ENCODE data around the gene LRRC46.
A peak's percentile ranks its signal among the peaks of the same experiment; 100 is the strongest.

Gene LRRC46

GRCh38 chr17:47816111-47816735, 15.2 kb upstream of the LRRC46 start:
- DNase-seq (ENCODE audit: insufficient read length, low spot score), result no peak
- no peak for FAIRE-seq
- TF ChIP-seq TAF1 (IDR thresholded peaks at IDR 0.05; ENCODE audit: low read depth, low read length), result no peak
- no peak for TF ChIP-seq POLR2AphosphoS5 (IDR thresholded peaks at IDR 0.05; ENCODE audit: low read depth, low read length)
- TF ChIP-seq POLR2A (IDR thresholded peaks at IDR 0.05; ENCODE audit: low read depth, low read length), result no peak
- TF ChIP-seq SPI1 (IDR thresholded peaks at IDR 0.05; ENCODE audit: low read depth, low read length), result no peak
- no peak for TF ChIP-seq PAX5 (IDR thresholded peaks at IDR 0.05; ENCODE audit: insufficient read depth, low read length, severe bottlenecking)
- no peak for TF ChIP-seq POU2F2 (IDR thresholded peaks at IDR 0.05; ENCODE audit: low read depth, low read length)

DNA sequence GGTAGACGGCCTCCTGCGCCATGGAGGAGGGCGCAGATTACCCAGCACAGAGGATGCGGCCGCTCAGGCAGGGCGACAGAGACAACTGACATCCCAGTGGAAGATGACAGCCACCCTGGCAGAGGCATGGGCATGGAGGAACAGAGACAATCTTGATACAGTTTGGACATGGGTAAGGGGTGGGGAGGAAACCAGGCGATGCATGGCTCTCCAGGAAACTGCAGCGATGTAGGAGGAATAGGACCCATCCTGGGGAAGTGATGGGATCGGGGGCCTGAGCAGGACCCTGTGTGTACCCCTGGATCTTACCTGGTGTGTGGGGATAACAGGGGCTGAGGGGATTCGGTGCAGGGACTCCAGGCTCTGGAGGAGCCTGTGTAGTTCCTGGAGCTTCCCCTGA, 14.5 kb upstream of the LRRC46 start:
- DNase-seq (ENCODE audit: insufficient read length, low spot score) (no peak), FAIRE-seq (no peak)
- no peak for TF ChIP-seq SPI1 (IDR thresholded peaks at IDR 0.05; ENCODE audit: low read depth, low read length)

GRCh38 chr17:47818002-47818695, 13.3 kb upstream of the LRRC46 start:
- no peak for FAIRE-seq
- TF ChIP-seq PAX5 (IDR thresholded peaks at IDR 0.05; ENCODE audit: insufficient read depth, low read length, severe bottlenecking) (no peak), POLR2AphosphoS5 (IDR thresholded peaks at IDR 0.05; ENCODE audit: low read depth, low read length) (no peak), TAF1 (IDR thresholded peaks at IDR 0.05; ENCODE audit: low read depth, low read length) (no peak), POLR2A (IDR thresholded peaks at IDR 0.05; ENCODE audit: low read depth, low read length) (no peak), POU2F2 (IDR thresholded peaks at IDR 0.05; ENCODE audit: low read depth, low read length) (no peak), SPI1 (IDR thresholded peaks at IDR 0.05; ENCODE audit: low read depth, low read length) (no peak)
- no peak for DNase-seq (ENCODE audit: insufficient read length, low spot score)

DNA sequence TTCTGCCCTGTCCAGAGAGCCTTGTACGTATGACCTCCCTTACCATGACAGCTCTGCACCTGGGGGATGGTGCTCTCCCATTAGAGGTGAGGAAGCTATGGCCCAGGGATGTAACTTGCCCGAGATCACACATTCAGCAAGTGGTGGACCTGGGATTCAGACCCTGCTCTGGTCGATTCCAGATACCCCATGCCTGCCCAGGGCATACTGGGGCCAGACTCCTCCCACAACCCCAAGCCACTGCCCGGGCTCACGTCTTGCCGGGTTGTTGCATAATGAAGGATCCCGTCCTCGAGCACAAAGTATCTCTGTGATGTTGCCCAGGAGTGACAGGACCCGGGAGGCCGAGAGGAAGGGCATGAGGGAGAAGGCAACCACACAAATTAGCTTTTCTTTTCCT, 12.0 kb upstream of the LRRC46 start:
- no peak for DNase-seq (ENCODE audit: insufficient read length, low spot score)
- TF ChIP-seq POLR2A (IDR thresholded peaks at IDR 0.05; ENCODE audit: low read depth, low read length) (no peak), TAF1 (IDR thresholded peaks at IDR 0.05; ENCODE audit: low read depth, low read length) (no peak)
- no peak for FAIRE-seq

GRCh38 chr17:47820033-47820789, 11.3 kb upstream of the LRRC46 start:
- no peak for TF ChIP-seq SPI1 (IDR thresholded peaks at IDR 0.05; ENCODE audit: low read depth, low read length)
- no peak for FAIRE-seq
- no peak for DNase-seq (ENCODE audit: insufficient read length, low spot score)

- DNase-seq (ENCODE audit: insufficient read length, low spot score) (no peak), FAIRE-seq (peak; percentile 28)
- TF ChIP-seq TAF1 (IDR thresholded peaks at IDR 0.05; ENCODE audit: low read depth, low read length) (no peak), SPI1 (IDR thresholded peaks at IDR 0.05; ENCODE audit: low read depth, low read length) (no peak), POLR2AphosphoS5 (IDR thresholded peaks at IDR 0.05; ENCODE audit: low read depth, low read length) (no peak), PAX5 (IDR thresholded peaks at IDR 0.05; ENCODE audit: insufficient read depth, low read length, severe bottlenecking) (no peak), POLR2A (IDR thresholded peaks at IDR 0.05; ENCODE audit: low read depth, low read length) (no peak), POU2F2 (IDR thresholded peaks at IDR 0.05; ENCODE audit: low read depth, low read length) (no peak)
These were observed 10.4 kb upstream of the LRRC46 start for GRCh38 chr17:47821031-47821423.

DNA sequence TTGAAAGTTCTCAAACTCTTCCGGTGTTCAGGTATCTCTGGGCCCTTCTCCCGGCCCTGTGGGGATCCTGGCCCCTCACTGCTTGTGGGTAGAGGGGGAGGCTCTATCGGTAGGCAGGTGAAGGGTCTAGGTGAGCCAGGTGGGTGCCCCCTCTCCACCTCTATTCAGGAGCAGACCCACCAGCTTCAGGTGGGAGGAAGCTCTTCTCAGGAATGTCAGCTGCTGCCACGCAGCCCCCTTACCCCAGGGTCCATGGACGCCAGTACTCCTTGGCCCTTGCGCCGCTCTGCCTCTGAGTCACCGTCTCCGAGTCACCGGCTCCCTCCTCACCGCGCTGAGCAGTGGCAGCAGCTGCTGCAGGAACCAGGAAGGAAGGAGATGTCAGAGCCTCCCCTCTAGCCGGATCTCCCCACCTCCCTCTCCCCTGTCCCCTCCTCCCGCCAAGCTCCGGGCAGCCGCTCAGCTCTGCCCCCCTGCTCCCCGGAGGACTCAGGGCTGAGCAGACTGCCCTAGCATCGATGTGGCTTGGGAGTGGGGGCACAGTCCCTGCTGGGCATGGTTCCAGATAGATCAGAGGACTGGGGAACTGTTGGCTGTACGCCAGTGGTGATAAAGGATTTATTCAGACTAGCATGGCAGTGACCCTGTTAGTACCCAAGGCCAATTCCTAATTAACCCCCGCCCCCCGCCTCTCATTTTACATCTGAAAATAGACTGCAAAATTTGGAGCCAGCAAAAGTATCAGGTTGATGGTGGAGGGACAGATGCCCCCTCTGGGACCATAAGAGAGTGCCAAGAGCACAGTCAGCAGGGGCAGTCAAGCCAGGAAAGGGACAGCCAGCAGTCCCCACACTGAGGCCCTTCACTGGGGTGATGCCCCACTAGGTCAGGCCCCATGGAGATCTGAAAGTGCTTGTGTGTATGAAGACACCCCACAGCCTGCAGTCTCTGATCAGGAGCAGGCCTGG, 9.8 kb upstream of the LRRC46 start, which contains the start of gene OSBPL7:
OSBPL7 (minus strand) TSS at position 371 of the 968 bp plus-strand sequence. CDS start 1,516 bp downstream, outside the sequence.
- FAIRE-seq, result peak; percentile 97
- TF ChIP-seq SPI1 (IDR thresholded peaks at IDR 0.05; ENCODE audit: low read depth, low read length) (no peak), PAX5 (IDR thresholded peaks at IDR 0.05; ENCODE audit: insufficient read depth, low read length, severe bottlenecking) (no peak), POLR2AphosphoS5 (IDR thresholded peaks at IDR 0.05; ENCODE audit: low read depth, low read length) (peak; percentile 61; the same call in 1 of the 2 replicates), POU2F2 (IDR thresholded peaks at IDR 0.05; ENCODE audit: low read depth, low read length) (no peak), POLR2A (IDR thresholded peaks at IDR 0.05; ENCODE audit: low read depth, low read length) (peak; percentile 76), TAF1 (IDR thresholded peaks at IDR 0.05; ENCODE audit: low read depth, low read length) (peak; percentile 67)
- peak; percentile 91 for DNase-seq (ENCODE audit: insufficient read length, low spot score)

GRCh38 chr17:47822785-47823184, 8.7 kb upstream of the LRRC46 start:
- TF ChIP-seq POLR2AphosphoS5 (IDR thresholded peaks at IDR 0.05; ENCODE audit: low read depth, low read length), result no peak
- no peak for TF ChIP-seq TAF1 (IDR thresholded peaks at IDR 0.05; ENCODE audit: low read depth, low read length)
- no peak for TF ChIP-seq POU2F2 (IDR thresholded peaks at IDR 0.05; ENCODE audit: low read depth, low read length)
- TF ChIP-seq POLR2A (IDR thresholded peaks at IDR 0.05; ENCODE audit: low read depth, low read length), result no peak; the same call in 1 of the 2 replicates
- no peak for TF ChIP-seq SPI1 (IDR thresholded peaks at IDR 0.05; ENCODE audit: low read depth, low read length)
- no peak for TF ChIP-seq PAX5 (IDR thresholded peaks at IDR 0.05; ENCODE audit: insufficient read depth, low read length, severe bottlenecking)
- FAIRE-seq, result no peak

DNA sequence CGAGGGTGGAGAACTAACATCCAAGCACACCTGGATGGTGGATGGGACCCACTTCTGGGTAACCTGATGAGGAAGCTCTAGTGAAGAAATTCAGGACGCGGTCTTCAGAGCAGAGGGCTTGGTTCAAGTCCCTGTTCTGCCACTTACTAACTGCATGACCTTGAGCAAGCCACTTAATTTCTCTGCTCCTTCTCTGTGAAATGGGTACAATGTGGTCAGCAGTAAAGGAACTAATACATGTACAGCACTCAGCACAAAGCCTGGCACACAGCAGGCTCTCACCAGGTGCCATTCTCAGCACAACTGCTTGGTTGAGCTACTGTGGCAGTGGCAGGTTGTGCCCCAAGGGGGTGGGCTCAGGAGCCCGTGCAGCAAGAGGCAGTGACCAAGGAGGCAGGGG, 8.0 kb upstream of the LRRC46 start:
- FAIRE-seq, result no peak
- DNase-seq (ENCODE audit: insufficient read length, low spot score), result no peak
- TF ChIP-seq POLR2A (IDR thresholded peaks at IDR 0.05; ENCODE audit: low read depth, low read length), result no peak
- TF ChIP-seq PAX5 (IDR thresholded peaks at IDR 0.05; ENCODE audit: insufficient read depth, low read length, severe bottlenecking), result no peak
- no peak for TF ChIP-seq SPI1 (IDR thresholded peaks at IDR 0.05; ENCODE audit: low read depth, low read length)
- TF ChIP-seq POLR2AphosphoS5 (IDR thresholded peaks at IDR 0.05; ENCODE audit: low read depth, low read length), result no peak
- no peak for TF ChIP-seq TAF1 (IDR thresholded peaks at IDR 0.05; ENCODE audit: low read depth, low read length)
- no peak for TF ChIP-seq POU2F2 (IDR thresholded peaks at IDR 0.05; ENCODE audit: low read depth, low read length)

More at GRCh38 chr17:47822785-47823184, 8.7 kb upstream of the LRRC46 start:
- DNase-seq (ENCODE audit: insufficient read length, low spot score), result no peak

Data from GM12891 (cell line).